Caki2 (cell line): Measurements from ENCODE around the gene PIGBOS1. TPM values are rescaled to one million over a fixed set of nuclear protein-coding genes. Genes with fewer than 3 reads are reported as not detected.
"Not testable (repeated sequence)": the region's sequence is repeated elsewhere in the genome, so short reads cannot be mapped to it uniquely, and the experiment has no call there.

Source experiments
- DNase-seq: peaks from one replicate; pipeline ENCODE4 v3.0.0-alpha.2; 2015; ENCODE audit warnings: low read depth
- in situ Hi-C: cut with HindIII; loops from 2 replicates; pipeline ENCODE4 v1.10.0; 2016; ENCODE audit warnings: low sequenced_read_pairs, low pct_unique_long_range_greater_than_20kb, mixed read lengths
- total RNA-seq: library from RNA; depleted of rRNA; stranded (reverse); fragments of >200 nt; shearing (Covaris generic); gene quantifications from 2 replicates; pipeline ENCODE4 v1.2.3, GENCODE V29; 2014; ENCODE audit warnings: low replicate concordance

PIGBOS1 gene
- total RNA-seq, 1 experiment from 2014 or later, result 11.4 TPM

- in situ Hi-C loops, result no loop called here
- DNase-seq, result no peak
Observed at GRCh38 chr15:55320238-55320550, 1.3 kb upstream of the PIGBOS1 start.

GRCh38 chr15:55319537-55320237 lies 764 bp upstream of the PIGBOS1 start:
- in situ Hi-C loops, result no loop called here
- DNase-seq, result no peak

GRCh38 chr15:55302801-55303200 lies 16.1 kb downstream of the PIGBOS1 start:
- in situ Hi-C loops, DNase-seq: not testable (repeated sequence)

DNA sequence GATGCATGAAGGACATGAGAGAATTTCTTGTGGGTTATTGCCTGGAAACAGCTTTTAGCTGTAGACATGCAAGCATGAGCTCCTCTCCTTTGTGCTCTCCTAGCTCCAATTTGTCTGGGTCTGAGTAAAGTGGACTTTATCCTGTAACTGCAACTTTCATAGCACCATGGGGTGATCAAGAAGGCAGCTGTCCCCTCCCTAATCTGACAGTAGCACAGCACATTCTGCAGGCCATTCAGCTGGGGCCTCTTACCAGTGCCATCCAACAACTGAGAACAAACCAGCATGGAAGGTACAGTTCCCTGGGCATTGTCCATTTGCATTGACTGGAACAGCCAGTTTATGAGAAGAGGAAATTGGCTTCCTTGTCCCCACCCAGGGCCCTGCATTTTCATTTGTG lies 21.6 kb downstream of the PIGBOS1 start:
- in situ Hi-C loops, result no loop called here

DNA sequence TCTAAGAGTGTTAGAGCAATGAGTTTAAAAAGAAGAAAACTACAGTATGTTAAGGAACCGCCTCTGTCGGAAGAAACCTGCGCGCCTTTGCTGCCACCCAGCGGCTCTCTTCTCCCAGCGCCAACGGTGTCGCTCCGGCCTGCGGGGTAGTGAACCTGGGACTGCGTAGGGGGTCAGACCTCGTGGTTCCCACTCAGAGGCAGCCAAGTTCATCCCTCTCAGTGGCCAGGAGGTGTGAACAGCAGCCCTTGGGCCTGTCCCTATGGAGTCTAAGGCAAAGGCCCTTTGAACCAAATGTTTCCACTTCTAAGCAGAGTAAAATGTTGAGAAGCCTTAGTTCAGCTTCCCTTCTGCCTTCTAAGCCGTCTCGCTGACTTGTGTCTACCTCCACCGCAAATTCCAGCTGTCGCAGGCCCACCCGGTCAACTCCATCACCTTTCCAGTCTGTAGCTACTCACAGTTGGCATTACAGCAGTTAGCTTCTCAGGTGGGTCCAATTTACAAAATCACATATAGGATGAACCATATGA lies 28.3 kb downstream of the PIGBOS1 start:
- peak; percentile 82 for DNase-seq
- in situ Hi-C loops, result no loop called here

More for the DNA sequence above, 21.6 kb downstream of the PIGBOS1 start:
- no peak for DNase-seq

DNA sequence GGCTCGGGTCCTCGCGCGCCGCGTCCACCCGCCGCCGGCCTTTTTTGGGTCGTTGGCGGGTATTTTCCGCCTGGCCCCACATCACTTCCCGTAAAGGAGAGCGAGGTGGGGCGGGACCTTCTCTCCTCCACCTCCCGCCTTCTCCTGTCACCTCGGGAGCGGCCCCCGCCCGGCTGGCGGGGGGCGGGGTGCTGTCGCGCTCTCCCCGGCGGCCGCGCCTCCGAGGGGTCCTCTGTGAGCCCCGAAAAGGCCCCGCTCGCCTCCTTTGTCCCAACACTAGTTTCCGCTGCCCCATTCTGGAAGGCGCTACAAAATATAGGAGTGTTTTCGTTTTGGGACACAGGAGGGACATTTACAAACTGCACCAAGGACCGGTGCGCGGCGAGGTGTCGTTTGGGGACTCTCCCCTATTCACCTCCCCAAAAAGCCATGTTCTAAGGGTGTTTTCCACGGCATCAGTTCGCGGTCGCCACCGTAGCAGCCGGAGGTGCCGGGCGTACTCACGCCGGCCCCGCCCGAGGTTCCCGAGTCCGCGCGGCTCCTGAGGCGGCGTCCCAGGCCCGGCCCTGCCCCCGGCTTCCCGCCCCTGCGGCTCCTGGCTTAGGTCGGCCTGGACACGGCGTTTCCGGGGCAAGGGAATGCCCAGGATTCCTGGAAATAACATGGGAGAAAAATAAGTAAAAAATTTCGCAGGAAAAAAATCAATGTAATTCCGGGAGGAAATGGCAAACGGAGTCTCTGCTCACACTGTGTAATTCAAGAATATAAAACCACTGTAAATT lies 29.0 kb downstream of the PIGBOS1 start, which contains the start of gene RAB27A:
TSS of gene RAB27A (minus strand) at position 68 of the 782 bp plus-strand sequence. CDS start 54,879 bp downstream, outside the sequence.
- DNase-seq, result peak; percentile 52
- in situ Hi-C loops, result no loop called here

GRCh38 chr15:55289011-55289745 lies 29.7 kb downstream of the PIGBOS1 start:
- in situ Hi-C loops, result no loop called here
- DNase-seq, result peak; percentile 18

GRCh38 chr15:55288006-55288717 lies 30.8 kb downstream of the PIGBOS1 start:
- in situ Hi-C loops, result no loop called here
- DNase-seq, result no peak

DNA sequence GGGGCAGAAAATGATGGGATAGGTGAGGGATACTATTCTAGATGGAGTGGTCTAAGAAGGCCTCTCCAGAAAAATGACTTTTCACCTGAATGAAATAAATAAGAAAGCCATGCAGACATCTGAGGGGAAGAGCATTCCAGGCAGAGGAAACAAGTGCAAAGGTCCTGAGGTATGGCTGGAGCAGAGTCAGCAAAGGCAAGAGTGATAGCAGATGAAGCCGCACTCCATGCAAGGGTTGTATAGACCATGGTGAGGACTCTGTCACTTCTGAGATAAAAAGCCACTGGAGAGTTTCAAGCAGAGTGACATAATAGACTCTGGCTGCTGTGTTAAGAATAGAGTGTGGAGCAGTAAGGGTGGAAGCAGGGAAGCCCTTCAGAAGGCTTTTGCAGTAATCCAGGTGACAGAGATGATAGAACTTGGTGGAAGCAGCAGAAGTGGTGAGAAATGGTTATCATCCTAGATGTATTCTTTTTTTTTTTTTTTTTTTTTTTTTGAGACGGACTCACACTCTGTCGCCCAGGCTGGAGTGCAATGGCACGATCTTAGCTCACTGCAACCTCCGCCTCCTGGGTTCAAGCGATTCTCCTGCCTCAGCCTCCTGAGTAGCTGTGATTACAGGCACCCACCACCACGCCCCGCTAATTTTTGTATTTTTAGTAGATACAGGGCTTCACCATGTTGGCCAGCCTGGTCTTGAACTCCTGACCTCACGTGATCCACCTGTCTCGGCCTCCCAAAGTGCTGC lies 32.3 kb downstream of the PIGBOS1 start:
- in situ Hi-C loops, result not testable (repeated sequence)

DNA sequence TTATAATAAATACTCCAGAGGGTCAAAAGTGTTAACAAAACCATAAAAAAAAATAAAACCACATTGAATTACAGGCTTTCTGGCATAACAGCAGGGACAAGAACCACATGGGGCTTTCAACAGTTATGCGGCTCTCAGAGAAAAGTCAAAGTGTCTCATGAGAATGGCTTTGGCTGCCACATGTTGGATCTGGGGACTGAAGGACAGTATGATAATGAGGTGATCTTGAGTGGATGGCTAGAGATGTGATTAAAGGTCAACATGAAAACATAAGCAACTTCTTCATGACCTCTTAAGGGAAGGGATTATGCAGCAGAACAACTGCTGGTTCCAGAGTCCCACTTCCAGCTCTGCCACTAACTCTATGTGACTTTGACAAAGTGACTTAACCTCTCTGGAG lies 34.5 kb downstream of the PIGBOS1 start:
- DNase-seq, result no peak
- in situ Hi-C loops, result no loop called here

More for the DNA sequence above, 32.3 kb downstream of the PIGBOS1 start:
- DNase-seq, result not testable (repeated sequence)

- in situ Hi-C loops, result no loop called here
- DNase-seq, result no peak
Observed at GRCh38 chr15:55283379-55284147, 35.4 kb downstream of the PIGBOS1 start.

GRCh38 chr15:55282284-55282833 lies 36.6 kb downstream of the PIGBOS1 start:
- in situ Hi-C loops, result no loop called here
- peak; percentile 14 for DNase-seq

DNA sequence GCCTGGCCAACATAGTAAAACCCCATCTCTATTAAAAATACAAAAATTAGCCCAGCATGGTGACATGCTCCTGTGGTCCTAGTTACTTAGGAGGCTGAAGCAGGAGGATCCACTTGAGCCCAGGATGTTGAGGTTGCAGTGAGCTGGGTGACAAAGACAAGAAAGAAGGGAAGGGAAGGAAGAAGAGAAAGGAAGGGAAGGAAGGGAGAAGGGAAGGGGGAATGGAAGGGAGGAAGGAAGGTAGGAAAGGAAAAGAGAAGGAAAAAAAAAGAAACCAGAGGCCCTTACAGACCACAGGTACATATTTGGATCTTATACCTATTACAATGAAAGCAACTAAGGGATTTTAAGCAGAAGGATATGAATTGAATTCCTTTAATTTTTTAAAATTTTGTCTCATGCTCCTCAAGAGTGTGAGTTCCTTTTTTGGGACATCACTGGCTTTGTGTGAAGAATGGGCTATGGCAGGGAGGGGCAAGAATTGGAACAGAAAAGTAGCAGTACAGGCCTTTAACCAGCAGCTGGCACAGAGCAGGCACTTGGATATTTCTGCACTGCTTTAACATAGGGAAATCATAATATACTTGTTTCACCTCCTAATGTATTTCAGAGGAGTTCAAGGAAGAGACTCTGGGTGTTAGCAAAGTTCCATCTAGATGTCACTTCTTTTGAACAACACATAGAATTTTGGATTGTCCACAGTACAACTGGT lies 37.2 kb downstream of the PIGBOS1 start:
- no peak for DNase-seq
- in situ Hi-C loops, result no loop called here

DNA sequence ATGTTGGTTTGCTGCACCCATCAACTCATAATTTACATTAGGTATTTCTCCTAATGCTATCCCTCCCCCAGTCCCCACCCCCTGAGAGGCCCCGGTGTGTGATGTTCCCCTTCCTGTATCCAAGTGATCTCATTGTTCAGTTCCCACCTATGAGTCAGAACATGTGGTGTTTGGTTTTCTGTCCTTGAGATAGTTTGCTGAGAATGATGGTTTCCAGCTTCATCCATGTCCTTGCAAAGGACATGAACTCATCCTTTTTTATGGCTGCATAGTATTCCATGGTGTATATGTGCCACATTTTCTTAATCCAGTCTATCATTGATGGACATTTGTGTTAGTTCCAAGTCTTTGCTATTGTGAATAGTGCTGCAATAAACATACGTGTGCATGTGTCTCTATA lies 38.3 kb downstream of the PIGBOS1 start:
- DNase-seq, in situ Hi-C loops: not testable (repeated sequence)

DNA sequence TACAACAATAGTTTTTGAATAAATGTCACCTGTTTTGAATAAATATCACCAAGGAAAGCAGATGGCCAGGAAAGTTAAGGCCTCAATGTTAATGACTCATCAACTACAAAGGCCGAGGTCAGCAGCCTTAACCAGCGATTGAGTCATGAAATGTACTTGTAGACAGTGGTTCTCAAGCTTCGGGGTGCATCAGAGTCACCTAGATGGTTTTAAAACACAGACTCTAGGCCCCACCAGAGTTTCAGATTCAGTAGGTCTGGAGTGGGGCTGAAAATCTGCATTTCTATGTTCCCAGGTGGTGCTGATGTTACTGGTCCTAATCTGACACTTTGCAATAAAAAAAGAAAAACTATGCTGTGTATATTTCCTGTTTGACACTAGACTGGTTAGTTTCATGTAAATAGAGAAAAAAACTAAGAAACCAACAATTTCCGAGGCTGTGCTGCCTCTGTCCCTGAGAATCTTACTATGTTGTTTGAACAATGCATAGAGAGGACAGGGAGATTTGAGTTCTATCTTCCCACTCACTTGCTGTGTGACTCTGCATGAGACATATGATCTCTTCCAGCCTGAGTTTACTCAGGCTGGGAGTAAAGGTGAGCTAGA lies 39.1 kb downstream of the PIGBOS1 start:
- peak; percentile 65 for DNase-seq
- in situ Hi-C loops, result no loop called here
